ENCODE data around the gene EFCAB14.

GRCh38 chr1:46673749-46674182, 45.1 kb downstream of the EFCAB14 start:
- TF ChIP-seq CTCF (optimal IDR thresholded peaks at IDR 0.05 in 1 of 3, IDR thresholded peaks at IDR 0.05 in 1 of 3, conservative IDR thresholded peaks at IDR 0.05 in 1 of 3; ENCODE audit: extremely low read depth in 1 of 3, insufficient read depth in 2 of 3, low read length in 3 of 3) (no peak), EZH2 (IDR thresholded peaks at IDR 0.05; ENCODE audit: low read length) (no peak)

Data from keratinocyte (primary cell).